Stimulated activated CD4-positive, alpha-beta T cell treated with anti-CD3 and anti-CD28 coated beads, Interleukin-4, amount 100 ng/mL, for 48 hours (primary cell): Measurements from ENCODE around the gene TMEM135.
A peak's percentile ranks its signal among the peaks of the same experiment; 100 is the strongest.
"Not testable (repeated sequence)": the region's sequence is repeated elsewhere in the genome, so short reads cannot be mapped to it uniquely, and the experiment has no call there.

ENCODE experiments used
- DNase-seq, 2 donors: peaks; one replicate each; pipeline ENCODE4 v3.0.0-alpha.2; 2020; ENCODE audit warnings: low read depth in 2 of 2

The TMEM135 gene

GRCh38 chr11:87037450-87038234, at the start of gene TMEM135:
TSS of gene TMEM135 (plus strand) at chr11:87037934. CDS start at chr11:87038046, 112 bp downstream.
- DNase-seq = peak; percentile 89 to 92

- DNase-seq = no peak
Measured at GRCh38 chr11:86988351-86988881, 49.3 kb upstream of the TMEM135 start.

- no peak for DNase-seq
Measured at GRCh38 chr11:86990031-86990430, 47.7 kb upstream of the TMEM135 start.

GRCh38 chr11:86990515-86990914, 47.2 kb upstream of the TMEM135 start:
- no peak for DNase-seq

- no peak for DNase-seq
Measured at GRCh38 chr11:86991341-86991740, 46.4 kb upstream of the TMEM135 start.

- not testable (repeated sequence) for DNase-seq
Measured at GRCh38 chr11:86992340-86992739, 45.4 kb upstream of the TMEM135 start.

GRCh38 chr11:86993031-86993430, 44.7 kb upstream of the TMEM135 start:
- no peak for DNase-seq

GRCh38 chr11:86996953-86997570, 40.7 kb upstream of the TMEM135 start:
- DNase-seq = no peak

GRCh38 chr11:86999388-86999787, 38.3 kb upstream of the TMEM135 start:
- DNase-seq = no peak

- DNase-seq = no peak
Measured at GRCh38 chr11:86999859-87000753, 37.6 kb upstream of the TMEM135 start.

- DNase-seq = no peak
Measured at GRCh38 chr11:87002918-87003317, 34.8 kb upstream of the TMEM135 start.

GRCh38 chr11:87004281-87004680, 33.5 kb upstream of the TMEM135 start:
- DNase-seq = not testable (repeated sequence)

- DNase-seq = no peak
Measured at GRCh38 chr11:87005569-87005921, 32.2 kb upstream of the TMEM135 start.

- no peak for DNase-seq
Measured at GRCh38 chr11:87006035-87006434, 31.7 kb upstream of the TMEM135 start.

- DNase-seq = no peak
Measured at GRCh38 chr11:87007963-87008362, 29.8 kb upstream of the TMEM135 start.

GRCh38 chr11:87012089-87012488, 25.6 kb upstream of the TMEM135 start:
- DNase-seq = no peak

- DNase-seq = no peak
Measured at GRCh38 chr11:87012673-87013072, 25.1 kb upstream of the TMEM135 start.

GRCh38 chr11:87013912-87014825, 23.6 kb upstream of the TMEM135 start:
- DNase-seq = no peak

- no peak for DNase-seq
Measured at GRCh38 chr11:87015645-87016044, 22.1 kb upstream of the TMEM135 start.

GRCh38 chr11:87019613-87020271, 18.0 kb upstream of the TMEM135 start:
- DNase-seq = no peak

GRCh38 chr11:87020336-87020735, 17.4 kb upstream of the TMEM135 start:
- DNase-seq = no peak
